Activated CD4-positive, alpha-beta memory T cell treated with anti-CD3 and anti-CD28 coated beads, Interleukin-2, amount 10 ng/mL, durations not matched to agents 7 days and 5 days (primary cell): ENCODE data around the gene FLT4. TPM values are rescaled to one million over a fixed set of nuclear protein-coding genes. Genes with fewer than 3 reads are reported as not detected.

Experiments used
- CTCF ChIA-PET: fragments of 350-600 bp; sonication (Branson Sonifier 250); formaldehyde crosslinking; loops from one replicate; lab custom pipeline; 2021; ENCODE audit warnings: antibody characterized with exemption, inconsistent platforms; lab: Charles Lee
- POLR2A ChIA-PET: fragments of 350-600 bp; sonication (Branson Sonifier 250); formaldehyde crosslinking; loops from one replicate; lab custom pipeline; 2021; ENCODE audit warnings: antibody characterized with exemption; lab: Charles Lee
- DNase-seq: peaks from one replicate; pipeline ENCODE4 v3.0.0-alpha.2; 2020
- H3K27ac Mint-ChIP-seq: one replicate; pipeline ENCODE4 v1.8.0; 2021; ENCODE audit warnings: mild to moderate bottlenecking, mixed read lengths
- H3K27me3 Mint-ChIP-seq: one replicate; pipeline ENCODE4 v1.8.0; 2021; ENCODE audit warnings: mixed read lengths
- H3K36me3 Mint-ChIP-seq: one replicate; pipeline ENCODE4 v1.8.0; 2021; ENCODE audit warnings: low read depth, mixed read lengths
- H3K4me1 Mint-ChIP-seq: one replicate; pipeline ENCODE4 v1.8.0; 2021; ENCODE audit warnings: mixed read lengths
- H3K4me3 Mint-ChIP-seq: one replicate; pipeline ENCODE4 v1.8.0; 2021; ENCODE audit warnings: mild to moderate bottlenecking, mixed read lengths
- H3K9me3 Mint-ChIP-seq: one replicate; pipeline ENCODE4 v1.8.0; 2021; ENCODE audit warnings: mixed read lengths
- total RNA-seq, 2 experiments: library from RNA; stranded (reverse); gene quantifications; one replicate each; pipeline ENCODE4 v1.2.3, GENCODE V29; 2021

Gene FLT4
- total RNA-seq, 2 experiments from 2014 or later: 0.38 to 0.45 TPM

DNA sequence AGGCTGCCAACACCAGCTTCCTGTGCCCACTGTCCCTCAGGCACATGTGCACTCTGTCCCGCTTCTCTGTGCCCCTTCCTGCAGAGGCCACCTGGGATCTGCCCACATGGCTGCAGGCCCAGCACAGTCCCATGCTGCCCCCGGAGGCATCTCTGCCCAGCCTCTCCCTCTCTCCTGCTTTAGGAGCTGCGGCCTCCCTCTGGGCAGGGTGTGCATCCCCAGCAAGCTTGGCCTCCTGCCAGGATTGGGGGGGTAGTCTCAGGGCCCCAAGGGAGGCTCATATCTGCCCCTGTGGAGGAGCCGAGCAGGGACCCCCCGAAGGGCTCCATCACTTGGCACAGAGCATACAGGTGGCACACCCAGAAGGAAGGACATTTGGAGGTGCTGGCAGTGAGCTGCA lies 24.8 kb downstream of the FLT4 start:
- CTCF ChIA-PET: no interaction called here
- H3K4me1 Mint-ChIP-seq: peaks cover 4% of the 10 kb centered on the region

DNA sequence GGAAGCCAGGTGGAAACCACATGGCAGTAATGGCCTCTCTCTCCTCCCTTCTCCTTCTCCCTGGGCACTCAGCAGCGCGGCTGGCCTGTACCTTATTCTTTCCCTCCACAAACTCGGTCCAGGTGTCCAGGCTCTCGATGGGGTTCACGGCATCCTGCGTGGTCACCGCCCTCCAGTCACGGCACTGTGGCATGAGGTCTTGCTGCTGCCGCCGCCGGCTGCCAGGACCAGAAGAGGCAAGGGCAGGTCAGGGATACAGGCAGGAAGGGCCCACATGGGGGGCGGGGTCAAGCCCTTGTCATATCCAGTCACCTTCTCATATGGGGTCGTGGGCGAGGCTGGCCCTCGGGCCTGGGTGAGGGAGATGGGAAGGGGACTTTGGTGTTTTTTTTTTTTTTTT lies 25.6 kb downstream of the FLT4 start:
- Mint-ChIP-seq H3K27me3 (no peaks in the 10 kb centered on the region), H3K4me3 (no peak overlapping the region), H3K4me1 (peaks cover 4% of the 10 kb centered on the region), H3K9me3 (no peaks in the 10 kb centered on the region), H3K27ac (no peak overlapping the region), H3K36me3 (no peaks in the 10 kb centered on the region)
- ChIA-PET CTCF (no interaction called here), POLR2A (no interaction called here)
- no peak for DNase-seq

More for the DNA sequence above, 24.8 kb downstream of the FLT4 start:
- no peaks in the 10 kb centered on the region for H3K27me3 Mint-ChIP-seq
- no peak overlapping the region for H3K27ac Mint-ChIP-seq
- DNase-seq: no peak
- no peaks in the 10 kb centered on the region for H3K36me3 Mint-ChIP-seq
- no peak overlapping the region for H3K4me3 Mint-ChIP-seq
- POLR2A ChIA-PET: no interaction called here
- no peaks in the 10 kb centered on the region for H3K9me3 Mint-ChIP-seq

DNA sequence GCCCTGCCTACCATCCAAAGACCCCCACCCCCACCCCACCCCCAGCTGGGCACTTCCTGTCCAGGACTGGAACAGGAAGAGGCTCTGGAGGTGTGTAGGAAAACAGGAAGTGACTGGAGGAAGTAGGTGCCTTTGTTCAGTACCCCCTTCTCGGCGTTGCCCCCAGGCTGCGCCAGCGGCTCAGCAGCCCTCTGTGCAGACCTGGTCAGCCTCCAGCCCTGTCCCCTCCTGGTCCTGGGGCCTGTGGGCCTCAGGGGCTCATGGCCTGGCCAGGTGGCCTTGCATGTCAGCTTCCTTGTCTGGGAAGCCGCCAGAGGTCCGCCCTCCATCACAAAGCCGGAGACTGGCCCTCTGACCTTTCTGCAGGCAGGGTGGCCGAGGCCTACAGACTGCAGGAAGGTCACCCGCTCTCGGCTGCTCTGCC lies 26.0 kb downstream of the FLT4 start:
- H3K4me1 Mint-ChIP-seq: peaks cover 4% of the 10 kb centered on the region
- H3K36me3 Mint-ChIP-seq: no peaks in the 10 kb centered on the region
- H3K27ac Mint-ChIP-seq: no peak overlapping the region
- no peak overlapping the region for H3K4me3 Mint-ChIP-seq
- ChIA-PET POLR2A (no interaction called here), CTCF (no interaction called here)
- peaks cover 2% of the 10 kb centered on the region for H3K27me3 Mint-ChIP-seq
- no peak for DNase-seq
- no peaks in the 10 kb centered on the region for H3K9me3 Mint-ChIP-seq

DNA sequence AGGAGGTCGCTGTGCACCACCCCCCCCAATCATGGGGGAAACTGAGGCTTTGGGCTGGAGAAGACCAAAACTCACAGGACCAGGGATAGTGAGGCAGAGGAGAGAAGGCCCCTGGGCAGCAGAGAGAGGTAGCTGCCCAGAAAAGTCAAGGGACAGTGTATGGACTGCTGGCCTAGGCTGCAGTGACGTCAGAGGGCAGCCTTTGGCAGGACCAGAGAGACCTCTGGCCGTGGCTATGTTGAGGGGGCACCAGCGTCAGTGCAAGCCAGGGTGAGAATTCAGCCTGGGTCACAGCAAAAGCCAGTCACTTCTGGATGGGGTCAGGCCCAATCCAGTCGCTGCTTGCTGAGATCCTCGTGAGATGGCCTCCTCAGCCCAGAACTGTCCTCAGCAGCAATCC lies 26.5 kb downstream of the FLT4 start:
- Mint-ChIP-seq H3K27me3 (peaks cover 3% of the 10 kb centered on the region), H3K4me1 (peaks cover 4% of the 10 kb centered on the region)
- CTCF ChIA-PET: no interaction called here

DNA sequence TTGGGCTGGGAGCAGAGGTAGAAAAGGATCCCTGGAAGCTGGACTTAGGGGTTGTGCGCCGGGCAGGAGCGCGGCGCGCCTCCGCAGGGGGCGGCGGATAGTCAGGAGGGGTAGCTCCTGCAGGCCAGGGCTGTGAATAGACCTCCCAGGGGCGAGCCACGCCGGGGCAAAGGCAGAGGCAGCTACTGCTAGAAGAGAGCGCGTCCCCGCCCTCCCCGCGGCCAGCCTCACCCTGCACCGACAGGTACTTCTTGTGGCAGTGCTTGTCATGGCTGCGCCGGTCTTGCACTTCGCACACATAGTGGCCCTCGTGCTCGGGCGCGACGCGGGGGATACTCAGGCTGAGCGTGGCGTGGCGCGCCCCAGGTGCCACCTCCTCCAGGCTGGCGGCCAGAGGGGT lies 28.1 kb downstream of the FLT4 start:
- Mint-ChIP-seq H3K27ac (no peak overlapping the region), H3K4me3 (no peak overlapping the region), H3K4me1 (peaks cover 4% of the 10 kb centered on the region), H3K9me3 (no peaks in the 10 kb centered on the region), H3K27me3 (peaks cover 3% of the 10 kb centered on the region), H3K36me3 (no peaks in the 10 kb centered on the region)
- ChIA-PET POLR2A (no interaction called here), CTCF (no interaction called here)
- DNase-seq: no peak

More for the DNA sequence above, 26.5 kb downstream of the FLT4 start:
- POLR2A ChIA-PET: no interaction called here
- Mint-ChIP-seq H3K9me3 (no peaks in the 10 kb centered on the region), H3K4me3 (no peak overlapping the region), H3K27ac (no peak overlapping the region), H3K36me3 (no peaks in the 10 kb centered on the region)
- DNase-seq: no peak

DNA sequence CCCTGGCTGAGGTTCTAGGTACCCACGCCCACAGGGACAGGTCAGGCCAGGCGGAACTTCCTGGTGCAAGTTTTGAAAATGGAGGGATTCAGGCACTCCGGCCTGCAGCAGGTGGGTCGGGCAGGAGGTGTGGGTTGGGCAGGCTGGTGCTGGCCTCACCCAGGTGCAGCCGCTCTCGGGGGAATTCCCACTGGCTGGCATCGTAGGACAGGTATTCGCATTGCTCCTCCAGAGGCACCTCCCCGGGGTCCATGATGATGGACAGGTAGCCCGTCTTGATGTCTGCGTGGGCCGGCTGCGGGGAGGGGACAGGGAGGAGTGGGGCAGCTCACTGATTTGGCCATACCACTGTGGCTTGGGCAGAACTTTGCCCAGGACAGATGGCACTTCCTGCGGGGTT lies 29.4 kb downstream of the FLT4 start:
- H3K9me3 Mint-ChIP-seq: no peaks in the 10 kb centered on the region
- ChIA-PET CTCF (no interaction called here), POLR2A (no interaction called here)
- no peaks in the 10 kb centered on the region for H3K36me3 Mint-ChIP-seq
- H3K27ac Mint-ChIP-seq: no peak overlapping the region
- H3K4me1 Mint-ChIP-seq: peaks cover 4% of the 10 kb centered on the region
- peaks cover 3% of the 10 kb centered on the region for H3K27me3 Mint-ChIP-seq
- no peak overlapping the region for H3K4me3 Mint-ChIP-seq
- no peak for DNase-seq

DNA sequence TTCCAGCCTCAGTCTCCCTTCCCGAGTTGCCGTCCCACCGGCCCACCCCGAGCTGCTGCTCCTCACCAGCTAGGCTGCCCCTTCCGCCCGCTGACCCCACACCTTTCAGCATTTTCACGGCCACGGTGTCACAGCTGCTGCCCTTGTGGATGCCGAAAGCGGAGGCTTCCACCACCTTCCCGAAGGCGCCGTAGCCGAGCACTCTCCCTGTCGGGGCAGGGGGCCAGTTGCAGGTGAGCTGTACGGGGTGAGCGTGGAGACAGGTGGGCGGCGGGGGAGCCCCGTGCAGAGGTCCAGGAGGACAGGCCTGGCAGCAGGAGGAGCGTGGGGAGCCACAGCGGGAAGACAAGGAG lies 29.9 kb downstream of the FLT4 start:
- peaks cover 3% of the 10 kb centered on the region for H3K27me3 Mint-ChIP-seq
- H3K27ac Mint-ChIP-seq: no peak overlapping the region
- no peaks in the 10 kb centered on the region for H3K36me3 Mint-ChIP-seq
- POLR2A ChIA-PET: no interaction called here
- no peaks in the 10 kb centered on the region for H3K9me3 Mint-ChIP-seq
- CTCF ChIA-PET: interaction anchor here (1.1 to 1.4 kb wide), 2 partner anchors 13 to 101 kb away, joined by 3 to 5 read pairs; no protein-coding TSS in a partner anchor
- no peak for DNase-seq
- H3K4me1 Mint-ChIP-seq: peaks cover 2% of the 10 kb centered on the region
- H3K4me3 Mint-ChIP-seq: no peak overlapping the region

DNA sequence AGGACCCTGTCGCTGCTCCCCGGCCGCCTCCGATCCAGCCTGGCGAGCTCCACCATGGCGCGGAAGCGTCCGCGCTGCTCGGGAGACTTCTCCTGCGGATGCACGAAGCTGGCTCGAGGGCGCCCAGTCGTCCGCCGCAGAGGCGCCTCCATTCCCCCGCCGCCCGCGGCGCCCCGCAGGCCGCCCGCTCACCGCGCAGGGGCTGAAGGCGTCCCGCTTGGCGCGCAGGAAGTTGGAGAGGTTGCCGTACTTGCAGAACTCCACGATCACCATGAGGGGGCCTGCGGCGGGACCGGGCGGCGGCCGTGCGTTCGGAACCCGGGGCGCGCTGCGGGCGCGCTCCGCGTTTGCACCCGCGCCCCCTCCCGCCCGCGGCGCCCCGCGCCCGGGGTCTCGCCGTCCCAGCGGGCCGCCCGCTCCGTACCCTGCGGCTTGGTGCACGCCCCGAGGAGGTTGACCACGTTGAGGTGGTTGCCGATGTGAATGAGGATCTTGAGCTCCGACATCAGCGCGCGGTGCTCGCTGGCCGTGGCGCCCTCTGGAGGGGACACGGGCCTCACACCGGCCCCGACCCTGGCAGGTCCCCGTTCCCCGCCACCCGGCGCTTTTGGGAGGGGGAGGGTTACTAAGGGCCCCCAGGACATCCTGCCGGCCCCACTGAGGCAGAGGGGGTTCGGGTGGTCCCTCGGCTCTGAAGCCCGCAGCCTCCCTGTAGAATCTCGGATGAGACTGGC lies 30.4 kb downstream of the FLT4 start:
- ChIA-PET POLR2A (no interaction called here), CTCF (interaction anchor here (1.0 to 1.4 kb wide), 3 partner anchors 12 to 102 kb away, joined by 3 to 5 read pairs (median 3); no protein-coding TSS in a partner anchor)
- no peak overlapping the region for H3K4me3 Mint-ChIP-seq

DNA sequence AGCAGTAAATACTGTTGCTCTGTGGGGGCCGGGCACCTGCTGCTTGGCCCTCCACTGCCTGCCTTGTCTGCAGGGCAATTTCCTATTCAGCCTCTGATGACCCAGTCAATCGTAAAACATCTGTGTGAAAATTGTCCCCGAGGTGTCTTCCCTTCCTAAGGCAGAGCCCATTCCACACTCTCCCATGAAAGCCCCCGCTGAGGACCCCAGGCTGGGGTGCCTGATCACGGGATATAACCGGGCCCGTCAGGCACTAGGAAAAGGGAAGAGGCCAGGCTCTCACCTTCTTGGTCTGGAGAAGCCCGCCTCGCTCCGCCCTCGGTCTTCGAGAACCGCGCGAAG lies 30.9 kb downstream of the FLT4 start:
- Mint-ChIP-seq H3K36me3 (no peaks in the 10 kb centered on the region), H3K4me3 (no peak overlapping the region), H3K9me3 (no peaks in the 10 kb centered on the region), H3K27ac (no peak overlapping the region), H3K4me1 (no peaks in the 10 kb centered on the region), H3K27me3 (peaks cover 3% of the 10 kb centered on the region)
- POLR2A ChIA-PET: no interaction called here
- no peak for DNase-seq
- CTCF ChIA-PET: interaction anchor here (1.0 to 1.4 kb wide), 3 partner anchors 12 to 102 kb away, joined by 3 to 5 read pairs (median 3); no protein-coding TSS in a partner anchor

More for the DNA sequence above, 30.4 kb downstream of the FLT4 start:
- Mint-ChIP-seq H3K27ac (no peak overlapping the region), H3K4me1 (peaks cover 2% of the 10 kb centered on the region), H3K27me3 (peaks cover 3% of the 10 kb centered on the region), H3K36me3 (no peaks in the 10 kb centered on the region), H3K9me3 (no peaks in the 10 kb centered on the region)
- peak; percentile 40 for DNase-seq

DNA sequence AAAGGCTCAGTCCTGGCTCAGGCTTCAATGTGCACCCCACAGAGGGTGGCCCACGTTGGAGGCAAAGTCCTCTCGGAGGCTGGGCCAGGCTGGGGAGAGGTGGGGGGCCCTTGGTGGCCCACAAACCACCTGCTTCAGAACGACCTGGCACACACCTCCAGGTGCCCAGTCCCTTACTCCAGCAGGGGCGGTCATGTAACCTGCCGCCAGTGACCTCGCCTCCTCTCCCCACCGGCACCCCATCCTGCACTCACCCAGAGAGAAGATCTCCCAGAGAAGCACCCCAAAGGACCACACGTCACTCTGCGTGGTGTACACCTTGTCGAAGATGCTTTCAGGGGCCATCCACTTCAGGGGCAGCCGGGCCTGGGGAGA lies 35.6 kb downstream of the FLT4 start:
- Mint-ChIP-seq H3K27me3 (peaks cover 3% of the 10 kb centered on the region), H3K36me3 (no peaks in the 10 kb centered on the region), H3K27ac (no peak overlapping the region), H3K4me1 (no peaks in the 10 kb centered on the region), H3K4me3 (no peak overlapping the region), H3K9me3 (no peaks in the 10 kb centered on the region)
- no peak for DNase-seq
- POLR2A ChIA-PET: no interaction called here
- CTCF ChIA-PET: no interaction called here

DNA sequence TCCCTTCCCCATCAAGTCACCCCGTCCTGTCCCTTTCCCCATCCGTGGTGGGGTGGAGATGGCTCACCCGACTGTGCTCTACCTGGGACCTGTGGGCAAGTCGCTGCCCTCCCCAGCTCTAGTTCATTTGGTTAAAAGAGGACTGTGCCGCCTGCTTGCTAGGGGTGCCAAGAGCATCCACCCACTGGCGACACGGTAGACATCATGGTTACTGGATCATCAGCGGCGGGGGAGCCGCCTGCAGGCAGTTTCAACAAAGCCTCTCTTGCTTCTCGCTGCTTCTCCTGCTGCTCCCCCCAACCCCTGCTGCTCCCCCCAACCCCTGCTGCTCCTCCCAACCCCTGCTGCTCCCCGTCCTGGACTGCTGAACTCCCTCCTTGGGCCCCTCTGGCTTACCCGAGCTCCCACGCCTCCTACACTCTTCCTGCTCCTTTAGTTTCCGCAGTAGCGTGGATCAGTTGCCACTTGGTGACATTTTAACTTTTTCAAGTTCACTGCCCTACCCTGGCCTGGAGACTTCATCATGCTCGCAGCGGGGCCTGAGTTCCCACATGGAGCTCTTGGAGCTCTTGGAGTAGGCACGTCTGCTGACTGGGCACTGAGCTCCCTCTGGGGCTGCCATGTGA lies 36.1 kb downstream of the FLT4 start:
- DNase-seq: no peak
- H3K27me3 Mint-ChIP-seq: peaks cover under 1% of the 10 kb centered on the region
- H3K36me3 Mint-ChIP-seq: no peaks in the 10 kb centered on the region
- H3K27ac Mint-ChIP-seq: no peak overlapping the region
- H3K9me3 Mint-ChIP-seq: no peaks in the 10 kb centered on the region
- ChIA-PET CTCF (no interaction called here), POLR2A (no interaction called here)
- H3K4me1 Mint-ChIP-seq: no peaks in the 10 kb centered on the region
- no peak overlapping the region for H3K4me3 Mint-ChIP-seq

DNA sequence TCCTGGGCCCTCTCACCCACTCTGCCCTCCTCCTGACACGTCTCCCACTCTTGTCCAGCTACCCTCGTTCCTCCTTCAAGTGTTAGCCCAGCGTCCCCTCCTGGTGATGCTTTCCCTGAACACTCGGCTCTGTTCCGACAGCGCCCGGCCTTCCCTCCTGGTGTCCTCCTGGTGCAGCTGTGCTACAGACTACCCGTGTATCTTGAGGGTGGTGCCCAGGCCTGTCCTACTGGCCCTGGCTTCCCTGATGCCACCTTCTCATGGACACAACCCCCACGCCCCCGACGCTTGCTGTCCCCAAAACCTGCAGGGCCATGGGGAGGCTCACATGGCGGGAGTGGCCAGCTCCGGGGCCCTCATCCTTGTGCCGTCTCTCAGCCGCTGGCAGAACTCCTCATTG lies 36.7 kb downstream of the FLT4 start:
- ChIA-PET CTCF (no interaction called here), POLR2A (no interaction called here)
- H3K4me3 Mint-ChIP-seq: no peak overlapping the region
- no peaks in the 10 kb centered on the region for H3K4me1 Mint-ChIP-seq
- no peak overlapping the region for H3K27ac Mint-ChIP-seq
- no peaks in the 10 kb centered on the region for H3K27me3 Mint-ChIP-seq
- H3K9me3 Mint-ChIP-seq: no peaks in the 10 kb centered on the region
- no peaks in the 10 kb centered on the region for H3K36me3 Mint-ChIP-seq
- DNase-seq: no peak

DNA sequence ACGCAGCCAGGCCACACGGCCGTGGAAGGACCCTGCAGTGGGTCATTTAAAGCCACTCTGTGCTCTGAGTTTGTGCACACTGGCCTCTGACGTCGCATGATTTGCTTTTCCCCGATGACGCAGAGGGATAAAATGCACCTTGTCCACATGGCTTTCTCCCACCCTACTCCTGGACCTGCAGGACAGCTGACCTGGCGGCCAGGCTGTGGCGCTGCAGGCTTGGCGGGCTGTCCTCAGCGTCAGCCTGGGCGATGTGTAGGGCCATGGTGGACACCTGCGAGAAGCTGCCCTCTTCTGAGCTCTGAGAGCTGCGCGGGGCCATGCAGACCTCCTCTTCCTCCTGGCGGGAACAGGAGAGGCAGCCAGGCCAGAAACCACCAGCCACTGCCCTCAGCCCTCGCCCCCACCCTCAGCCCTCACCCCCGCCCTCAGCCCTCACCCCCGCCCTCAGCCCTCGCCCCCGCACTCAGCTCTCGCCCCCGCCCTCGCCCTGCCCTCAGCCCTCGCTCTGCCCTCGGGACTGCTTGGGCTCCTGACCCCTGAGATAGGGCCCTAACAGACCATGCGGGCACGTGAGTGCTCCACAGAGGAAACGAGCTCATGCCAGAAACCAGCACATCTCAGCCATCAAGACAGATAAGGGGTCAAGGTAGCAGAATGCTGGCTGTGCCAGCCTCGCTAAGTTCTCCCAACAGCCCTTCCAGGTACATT lies 38.1 kb downstream of the FLT4 start:
- H3K27ac Mint-ChIP-seq: no peak overlapping the region
- no peaks in the 10 kb centered on the region for H3K9me3 Mint-ChIP-seq

More for the DNA sequence above, 38.1 kb downstream of the FLT4 start:
- ChIA-PET POLR2A (no interaction called here), CTCF (no interaction called here)
- no peak overlapping the region for H3K4me3 Mint-ChIP-seq
- H3K36me3 Mint-ChIP-seq: no peaks in the 10 kb centered on the region
- H3K4me1 Mint-ChIP-seq: no peaks in the 10 kb centered on the region
- H3K27me3 Mint-ChIP-seq: no peaks in the 10 kb centered on the region
- no peak for DNase-seq
